Endothelial cell of umbilical vein (primary cell): ENCODE data around the gene MMP14. TPM values are rescaled to one million over a fixed set of nuclear protein-coding genes. Genes with fewer than 3 reads are reported as not detected.

Source experiments
- BruUV-seq: library from RNA; stranded (reverse); fragments of 400-500 nt; replicated peaks from 2 replicates; lab custom pipeline; 2021; lab: Mats Ljungman, UMichigan
- CTCF ChIA-PET: fragments of 300-600, 350-600 bp; sonication (Branson Sonifier 250); formaldehyde crosslinking; loops from one replicate; lab custom pipeline; 2021; ENCODE audit warnings: antibody characterized with exemption, inconsistent platforms; lab: Charles Lee
- POLR2A ChIA-PET: fragments of 300-600, 350-600 bp; sonication (Branson Sonifier 250); formaldehyde crosslinking; loops from one replicate; lab custom pipeline; 2021; ENCODE audit warnings: antibody characterized with exemption, inconsistent platforms; lab: Charles Lee
- DNase-seq: peaks from one replicate; pipeline ENCODE4 v3.0.0-alpha.2; 2011; ENCODE audit warnings: low read depth, low spot score
- FAIRE-seq: peaks from 2 replicates; lab custom pipeline; 2011; peaks lifted over from hg19 to GRCh38; lab: Jason Lieb, UNC
- H2AFZ ChIP-seq: 2 replicates; pipeline ENCODE4 v1.6.0; 2012; ENCODE audit warnings: low read depth, low read length, control low read depth, inconsistent platforms
- H3K27ac ChIP-seq: 2 replicates; pipeline ENCODE4 v1.5.1; 2011; ENCODE audit warnings: low read depth, mild to moderate bottlenecking, control low read depth, low read length, moderate library complexity; ENCODE audit not compliant: insufficient read depth
- H3K27me3 ChIP-seq, 2 experiments: 2 replicates each; pipeline versions ENCODE4 v1.6.0 to v1.6.1; 2011; ENCODE audit warnings: low read length in 2 of 2, mixed read lengths in 1 of 2; ENCODE audit not compliant: control insufficient read depth in 2 of 2, insufficient read depth in 2 of 2
- H3K36me3 ChIP-seq, 2 experiments: 2 replicates in 1 of 2; 3 replicates in 1 of 2; pipeline ENCODE4 v1.5.1; 2011; ENCODE audit warnings: low read length in 2 of 2, mild to moderate bottlenecking in 1 of 2, moderate library complexity in 1 of 2; ENCODE audit not compliant: control insufficient read depth in 2 of 2, insufficient read depth in 2 of 2; ENCODE audit errors: extremely low read depth in 1 of 2
- H3K4me1 ChIP-seq: 3 replicates; pipeline ENCODE4 v1.5.1; 2011; ENCODE audit warnings: mild to moderate bottlenecking, low read length; ENCODE audit not compliant: control insufficient read depth, insufficient read depth; ENCODE audit errors: extremely low read depth
- H3K4me2 ChIP-seq: 2 replicates; pipeline ENCODE4 v1.6.1; 2011; ENCODE audit warnings: low read length, control low read depth, mixed read lengths; ENCODE audit not compliant: insufficient read depth
- H3K4me3 ChIP-seq, 3 experiments: fragments of 200-600 bp in 1 of 3; sonication (generic), shearing (Covaris generic) in 1 of 3; replicated peaks in 1 of 3; 2 replicates each; pipeline ENCODE4 v1.5.1; 2011 to 2016; ENCODE audit warnings: control low read depth in 3 of 3, low read length in 3 of 3, mild to moderate bottlenecking in 2 of 3, inconsistent platforms in 1 of 3, low read depth in 1 of 3, moderate library complexity in 1 of 3; ENCODE audit not compliant: insufficient read depth in 1 of 3
- H3K79me2 ChIP-seq: 2 replicates; pipeline ENCODE4 v1.6.0; 2012; ENCODE audit warnings: low read length, inconsistent platforms; ENCODE audit not compliant: control insufficient read depth, insufficient read depth
- H3K9ac ChIP-seq: replicated peaks from 2 replicates; pipeline ENCODE3; 2011; ENCODE audit warnings: low read length, control low read depth; ENCODE audit not compliant: insufficient read depth; ENCODE audit errors: extremely low read depth
- H3K9me1 ChIP-seq: replicated peaks from 3 replicates; pipeline ENCODE4 v1.6.0; 2011; ENCODE audit warnings: mild to moderate bottlenecking, low read length; ENCODE audit not compliant: control insufficient read depth, insufficient read depth; ENCODE audit errors: extremely low read depth
- H3K9me3 ChIP-seq: replicated peaks from 2 replicates; pipeline ENCODE4 v1.5.1; 2012; ENCODE audit warnings: low read length, inconsistent platforms; ENCODE audit not compliant: control insufficient read depth, insufficient read depth
- H4K20me1 ChIP-seq: replicated peaks from 2 replicates; pipeline ENCODE3; 2011; ENCODE audit warnings: mild to moderate bottlenecking, low read length; ENCODE audit not compliant: control insufficient read depth, insufficient read depth; ENCODE audit errors: extremely low read depth
- CTCF ChIP-seq, 2 donors: IDR thresholded peaks; 1 replicate in 1 of 2; 2 replicates in 1 of 2; pipeline ENCODE4 v1.5.1; 2011; ENCODE audit warnings: low read length in 2 of 2, mild to moderate bottlenecking in 2 of 2, moderate library complexity in 2 of 2, control low read depth in 1 of 2, inconsistent platforms in 1 of 2, low read depth in 1 of 2; ENCODE audit not compliant: insufficient read depth in 1 of 2; ENCODE audit errors: extremely low read depth in 1 of 2
- EZH2 ChIP-seq: IDR thresholded peaks from 2 replicates; pipeline ENCODE4 v1.6.1; 2012; ENCODE audit warnings: borderline replicate concordance, low read depth, mild to moderate bottlenecking, moderate library complexity, low read length, inconsistent platforms; ENCODE audit not compliant: severe bottlenecking
- FOS ChIP-seq: IDR thresholded peaks from 2 replicates; pipeline ENCODE4 v1.6.1; 2011; ENCODE audit warnings: mild to moderate bottlenecking, low read length, moderate library complexity, borderline replicate concordance; ENCODE audit not compliant: insufficient read depth
- GATA2 ChIP-seq: IDR thresholded peaks from 2 replicates; pipeline ENCODE4 v1.7.0; 2011; ENCODE audit warnings: low read depth, mild to moderate bottlenecking, moderate library complexity, mixed read lengths, low read length; ENCODE audit not compliant: insufficient read length, insufficient read depth
- JUN ChIP-seq: IDR thresholded peaks from 2 replicates; pipeline ENCODE4 v1.6.1; 2011; ENCODE audit warnings: borderline replicate concordance, low read depth; ENCODE audit not compliant: insufficient read length, insufficient read depth
- MYC ChIP-seq: IDR thresholded peaks from one replicate; pipeline ENCODE4 v1.6.1; 2011; ENCODE audit warnings: mild to moderate bottlenecking, low read depth, low read length
- POLR2A ChIP-seq: IDR thresholded peaks from 2 replicates; pipeline ENCODE4 v1.6.1; 2012; ENCODE audit warnings: low read depth, mild to moderate bottlenecking, control low read depth, low read length
- POLR2AphosphoS5 ChIP-seq: IDR thresholded peaks from 2 replicates; pipeline ENCODE4 v1.6.1; 2012; ENCODE audit warnings: low read depth, mild to moderate bottlenecking, control low read depth, low read length, moderate library complexity; ENCODE audit not compliant: insufficient read depth
- dilution Hi-C: fragments of 300-500 bp; cut with MboI; formaldehyde crosslinking; loops from one replicate; pipeline ENCODE4 v1.15.0; 2019; ENCODE audit warnings: low sequenced_read_pairs; ENCODE audit not compliant: extremely low pct_ligation_motif_present
- intact Hi-C: fragments of 100-400 bp; cut with micrococcal nuclease; formaldehyde crosslinking; loops from one replicate; pipeline ENCODE4 v1.10.0; 2022
- polyA plus RNA-seq, 4 experiments: library from polyadenylated mRNA; depleted of rRNA in 3 of 4; stranded (reverse) in 3 of 4; unstranded in 1 of 4; fragments of >200 nt; gene quantifications; 2 replicates each; pipeline versions ENCODE4 v1.2.1 to v1.2.3, GENCODE V29; 2011 to 2012; ENCODE audit warnings: missing spikeins in 1 of 4
- total RNA-seq: library from RNA; stranded (reverse); gene quantifications from 2 replicates; pipeline ENCODE4 v1.2.3, GENCODE V29; 2021
- TF ChIP-seq, protein P1 (sequence below): IDR thresholded peaks from 2 replicates; pipeline ENCODE4 v1.6.1; 2011; ENCODE audit not compliant: insufficient read depth, insufficient read length

The MMP14 gene
- total and polyA plus RNA-seq, 2 donors (not counting 3 experiments of a cell fraction or from before 2014, with no cell fraction given) = 506 to 603 TPM

DNA sequence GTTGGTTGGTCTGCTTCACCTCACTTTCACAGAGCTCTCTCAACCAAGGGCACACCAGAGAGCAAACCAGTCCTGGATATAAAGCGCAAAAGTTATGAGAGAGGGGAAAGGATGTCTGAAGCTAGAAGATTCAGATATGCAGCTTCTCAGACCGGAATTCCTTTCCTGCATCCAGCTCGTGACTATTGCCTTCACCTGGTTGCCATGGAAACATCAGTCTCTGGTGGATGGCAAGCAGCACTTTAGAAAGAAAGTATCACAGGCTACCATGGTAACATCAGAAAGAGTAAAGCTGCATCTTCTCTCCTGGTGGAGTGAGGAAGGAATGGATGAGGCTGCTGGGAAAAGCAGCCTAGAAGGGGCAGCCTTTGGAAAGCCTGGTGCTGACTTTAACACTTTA lies 60.4 kb downstream of the MMP14 start:
- ChIA-PET CTCF (interaction anchor here (1.2 to 9.7 kb wide), 8 partner anchors 19 to 338 kb away, joined by 3 to 75 read pairs (median 4); partner anchors contain the start of gene LRP10), POLR2A (no interaction called here)
- DNase-seq (no peak), FAIRE-seq (no peak)
- dilution Hi-C loops (no loop called here), intact Hi-C loops (no loop called here)
- Histone ChIP-seq H3K9me1 (no peaks in the 10 kb centered on the region), H3K79me2 (no peaks in the 10 kb centered on the region), H3K9me3 (no peaks in the 10 kb centered on the region), H3K36me3 (peaks cover 4 to 10% of the 10 kb centered on the region in 2 experiments), H2AFZ (no peak overlapping the region), H3K4me3 (no peak overlapping the region), H3K27ac (no peak overlapping the region), H3K4me1 (no peaks in the 10 kb centered on the region), H3K9ac (no peak overlapping the region), H3K27me3 (no peaks in the 10 kb centered on the region), H4K20me1 (no peaks in the 10 kb centered on the region), H3K4me2 (no peak overlapping the region)
- TF ChIP-seq POLR2AphosphoS5 (no peak), POLR2A (no peak), CTCF (IDR thresholded peaks at IDR 0.05; ENCODE audit: extremely low read depth in 1 of 2, insufficient read depth in 1 of 2, low read depth in 1 of 2, low read length in 2 of 2) (no peak), MYC (no peak), EZH2 (no peak), JUN (no peak), FOS (no peak), GATA2 (no peak)
- TF ChIP-seq, protein P1, sequence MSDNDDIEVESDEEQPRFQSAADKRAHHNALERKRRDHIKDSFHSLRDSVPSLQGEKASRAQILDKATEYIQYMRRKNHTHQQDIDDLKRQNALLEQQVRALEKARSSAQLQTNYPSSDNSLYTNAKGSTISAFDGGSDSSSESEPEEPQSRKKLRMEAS = no peak
- BruUV-seq = no TSS peak
